Mammary epithelial cell (primary cell): ENCODE results near the gene PLCD1.

Experiments used
- EZH2 ChIP-seq: IDR thresholded peaks from 2 replicates; pipeline ENCODE4 v1.6.1; 2012; ENCODE audit warnings: low read length, inconsistent platforms, borderline replicate concordance
- TF ChIP-seq, protein P1 (sequence below), 2 donors: IDR thresholded peaks in 1 of 2; conservative IDR thresholded peaks in 1 of 2; 2 replicates each; pipeline ENCODE4 v1.5.1; 2011 to 2012; ENCODE audit warnings: inconsistent platforms in 2 of 2, low read length in 2 of 2, mild to moderate bottlenecking in 2 of 2, control low read depth in 1 of 2, low read depth in 1 of 2; ENCODE audit not compliant: insufficient read depth in 1 of 2; ENCODE audit errors: extremely low read depth in 1 of 2

DNA sequence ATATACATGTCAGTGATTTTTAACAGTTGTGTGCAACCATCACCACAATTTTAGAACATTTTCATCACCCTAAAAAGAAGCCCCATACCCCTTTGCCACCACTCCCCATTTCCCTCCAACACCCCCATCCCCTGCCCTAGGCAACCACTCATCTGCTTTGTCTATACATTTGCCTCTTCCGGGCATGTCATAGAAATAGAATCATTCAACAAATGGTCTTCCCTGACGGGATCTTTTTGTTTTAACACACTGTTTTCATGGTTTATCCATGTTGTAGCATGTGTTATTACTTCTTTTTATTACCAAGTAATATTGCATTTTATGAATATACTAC, 34.8 kb downstream of the PLCD1 start:
- TF ChIP-seq, protein P1, sequence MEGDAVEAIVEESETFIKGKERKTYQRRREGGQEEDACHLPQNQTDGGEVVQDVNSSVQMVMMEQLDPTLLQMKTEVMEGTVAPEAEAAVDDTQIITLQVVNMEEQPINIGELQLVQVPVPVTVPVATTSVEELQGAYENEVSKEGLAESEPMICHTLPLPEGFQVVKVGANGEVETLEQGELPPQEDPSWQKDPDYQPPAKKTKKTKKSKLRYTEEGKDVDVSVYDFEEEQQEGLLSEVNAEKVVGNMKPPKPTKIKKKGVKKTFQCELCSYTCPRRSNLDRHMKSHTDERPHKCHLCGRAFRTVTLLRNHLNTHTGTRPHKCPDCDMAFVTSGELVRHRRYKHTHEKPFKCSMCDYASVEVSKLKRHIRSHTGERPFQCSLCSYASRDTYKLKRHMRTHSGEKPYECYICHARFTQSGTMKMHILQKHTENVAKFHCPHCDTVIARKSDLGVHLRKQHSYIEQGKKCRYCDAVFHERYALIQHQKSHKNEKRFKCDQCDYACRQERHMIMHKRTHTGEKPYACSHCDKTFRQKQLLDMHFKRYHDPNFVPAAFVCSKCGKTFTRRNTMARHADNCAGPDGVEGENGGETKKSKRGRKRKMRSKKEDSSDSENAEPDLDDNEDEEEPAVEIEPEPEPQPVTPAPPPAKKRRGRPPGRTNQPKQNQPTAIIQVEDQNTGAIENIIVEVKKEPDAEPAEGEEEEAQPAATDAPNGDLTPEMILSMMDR (conservative IDR thresholded peaks at IDR 0.05 in 1 of 2, IDR thresholded peaks at IDR 0.05 in 1 of 2; ENCODE audit: extremely low read depth in 1 of 2, insufficient read depth in 1 of 2, low read depth in 1 of 2, low read length in 2 of 2) = no peak
- no peak for TF ChIP-seq EZH2
